Measurements from ENCODE around the gene SERINC3.

DNA sequence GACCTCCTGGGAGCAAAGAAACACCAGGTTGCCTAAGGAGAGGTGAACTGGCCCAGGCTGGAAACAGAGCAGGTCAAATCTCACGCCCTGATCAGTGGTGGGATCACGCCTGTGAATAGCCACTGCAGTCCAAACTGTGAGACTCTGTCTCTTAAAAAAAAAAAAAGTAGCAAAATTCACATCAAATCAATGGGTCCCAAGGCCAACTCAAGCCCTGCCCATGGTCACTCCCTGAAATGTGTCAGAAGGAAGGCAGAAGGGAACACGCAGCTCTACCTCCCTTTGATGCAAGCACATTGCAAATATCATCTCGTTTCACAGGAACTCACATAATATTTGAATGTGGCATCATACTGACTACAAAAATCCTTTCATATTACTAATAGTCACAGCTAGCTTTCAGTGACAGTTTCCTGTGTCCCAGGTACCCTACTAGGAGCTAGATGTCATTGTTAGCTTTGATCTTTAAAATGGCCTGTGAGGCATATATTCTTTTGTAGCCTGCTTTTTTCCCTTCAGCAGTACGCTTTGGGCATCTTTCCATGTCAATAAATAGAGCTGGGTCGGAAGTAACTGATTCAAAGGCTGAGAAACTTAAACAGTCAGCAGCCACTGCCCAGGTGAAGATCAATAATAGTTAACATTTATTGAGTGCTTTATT, 60.6 kb downstream of the SERINC3 start:
- TF ChIP-seq POLR2A (IDR thresholded peaks at IDR 0.05; ENCODE audit: insufficient read depth in 1 of 2, low read depth in 2 of 2, low read length in 2 of 2) = no peak
- TF ChIP-seq ZNF430 (CRISPR knock-in tag; IDR thresholded peaks at IDR 0.05) = 0 out of 2 replicates have a peak, but pooled peaks have one; percentile 64
- TF ChIP-seq NCOA1 (CRISPR knock-in tag; IDR thresholded peaks at IDR 0.05) = no peak
